ENCODE data around the gene N4BP2L2.

Gene N4BP2L2

GRCh38 chr13:32530841-32531253, 7.7 kb downstream of the N4BP2L2 start:
- no peak for DNase-seq (ENCODE audit: low read depth in 2 of 2)

- no peak for DNase-seq (ENCODE audit: low read depth in 2 of 2)
These were observed 10.2 kb downstream of the N4BP2L2 start for GRCh38 chr13:32528358-32528757.

- DNase-seq (ENCODE audit: low read depth in 2 of 2) = no peak
These were observed 11.4 kb downstream of the N4BP2L2 start for GRCh38 chr13:32527151-32527550.

GRCh38 chr13:32525766-32526165, 12.8 kb downstream of the N4BP2L2 start:
- no peak for DNase-seq (ENCODE audit: low read depth in 2 of 2)

GRCh38 chr13:32515246-32515645, 23.3 kb downstream of the N4BP2L2 start:
- no peak for DNase-seq (ENCODE audit: low read depth in 2 of 2)

- no peak for DNase-seq (ENCODE audit: low read depth in 2 of 2)
These were observed 27.1 kb downstream of the N4BP2L2 start for GRCh38 chr13:32511482-32511881.

- no peak for DNase-seq (ENCODE audit: low read depth in 2 of 2)
These were observed 33.7 kb downstream of the N4BP2L2 start for GRCh38 chr13:32504876-32505275.

- no peak for DNase-seq (ENCODE audit: low read depth in 2 of 2)
These were observed 34.3 kb downstream of the N4BP2L2 start for GRCh38 chr13:32504263-32504662.

- DNase-seq (ENCODE audit: low read depth in 2 of 2) = no peak
These were observed 34.9 kb downstream of the N4BP2L2 start for GRCh38 chr13:32503727-32504126.

- DNase-seq (ENCODE audit: low read depth in 2 of 2) = no peak
These were observed 37.5 kb downstream of the N4BP2L2 start for GRCh38 chr13:32501064-32501463.

GRCh38 chr13:32499538-32500210, 38.9 kb downstream of the N4BP2L2 start:
- DNase-seq (ENCODE audit: low read depth in 2 of 2) = no peak

GRCh38 chr13:32497589-32497988, 41.0 kb downstream of the N4BP2L2 start:
- DNase-seq (ENCODE audit: low read depth in 2 of 2) = no peak

- DNase-seq (ENCODE audit: low read depth in 2 of 2) = no peak
These were observed 41.9 kb downstream of the N4BP2L2 start for GRCh38 chr13:32496599-32497160.

GRCh38 chr13:32495841-32496240, 42.8 kb downstream of the N4BP2L2 start:
- DNase-seq (ENCODE audit: low read depth in 2 of 2) = no peak

- no peak for DNase-seq (ENCODE audit: low read depth in 2 of 2)
These were observed 43.2 kb downstream of the N4BP2L2 start for GRCh38 chr13:32495429-32495828.

- DNase-seq (ENCODE audit: low read depth in 2 of 2) = no peak
These were observed 47.6 kb downstream of the N4BP2L2 start for GRCh38 chr13:32491028-32491427.

- DNase-seq (ENCODE audit: low read depth in 2 of 2) = no peak
These were observed 61.7 kb downstream of the N4BP2L2 start for GRCh38 chr13:32476892-32477291.

GRCh38 chr13:32476021-32476731, 62.4 kb downstream of the N4BP2L2 start:
- DNase-seq (ENCODE audit: low read depth in 2 of 2) = no peak

GRCh38 chr13:32474999-32475792, 63.4 kb downstream of the N4BP2L2 start:
- no peak for DNase-seq (ENCODE audit: low read depth in 2 of 2)

- DNase-seq (ENCODE audit: low read depth in 2 of 2) = no peak
These were observed 64.9 kb downstream of the N4BP2L2 start for GRCh38 chr13:32473650-32474049.

GRCh38 chr13:32472194-32472621, 66.4 kb downstream of the N4BP2L2 start:
- DNase-seq (ENCODE audit: low read depth in 2 of 2) = no peak

- DNase-seq (ENCODE audit: low read depth in 2 of 2) = no peak
These were observed 67.2 kb downstream of the N4BP2L2 start for GRCh38 chr13:32471187-32471922.
